Spleen (tissue), 7 donors: ENCODE results near the gene MPZL1.

ENCODE experiments used
- CTCF ChIP-seq, 11 experiments: fragments of 200-600 bp in 7 of 11; fragments of 450-650 bp in 4 of 11; sonication (generic) in 4 of 11; IDR thresholded peaks in 8 of 11; conservative IDR thresholded peaks in 3 of 11; 1 replicate in 7 of 11; 2 replicates in 4 of 11; pipeline versions ENCODE4 v1.4.0 to v1.8.0; 2016 to 2021; ENCODE audit warnings: antibody characterized with exemption in 11 of 11, inconsistent platforms in 4 of 11, mild to moderate bottlenecking in 1 of 11
- POLR2AphosphoS5 ChIP-seq, 3 donors: sonication (generic); formaldehyde crosslinking; IDR thresholded peaks; one replicate each; pipeline ENCODE4 v1.5.1; 2017; ENCODE audit warnings: antibody characterized with exemption in 3 of 3
- donor health status: DM: no; HTN: no; CAD: no; lungs with moderate emphysema.
- donor health status: DM: no; HTN: no; CAD: no.
- donor health status: DM: no; HTN: no; CAD: no.

DNA sequence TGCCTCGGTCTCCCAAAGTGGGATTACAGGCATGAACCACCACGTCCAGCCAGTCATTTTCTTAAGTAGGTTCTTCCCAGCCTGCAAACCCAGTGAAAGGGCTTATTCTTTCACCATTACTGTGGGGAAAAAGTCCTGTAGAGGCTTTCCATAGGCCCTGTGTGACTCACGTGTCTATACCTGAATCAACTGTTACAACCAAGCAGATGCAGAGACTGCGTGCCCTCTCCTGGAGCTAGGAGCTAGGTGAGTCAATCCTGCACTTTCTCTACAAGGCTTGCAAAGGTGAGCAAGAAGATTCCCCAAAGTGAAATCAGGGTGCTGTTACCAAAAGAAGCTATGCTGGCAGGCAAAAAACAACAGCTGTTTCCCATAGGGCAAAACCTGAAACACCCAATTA is 13.8 kb upstream of the MPZL1 start:
- TF ChIP-seq CTCF (IDR thresholded peaks at IDR 0.05 in 8 of 11, conservative IDR thresholded peaks at IDR 0.05 in 3 of 11) (no peak), POLR2AphosphoS5 (IDR thresholded peaks at IDR 0.05) (peak in 1 of 3 donors; percentile 46)
